SK-N-SH (cell line): Measurements from ENCODE around the gene MKX. TPM values are rescaled to one million over a fixed set of nuclear protein-coding genes. Genes with fewer than 3 reads are reported as not detected.

Experiments used
- CTCF ChIA-PET: fragments of 300-600, 350-600 bp; formaldehyde crosslinking; extraction: SDS; loops from one replicate; lab custom pipeline; 2021; lab: Yijun Ruan, JAX
- POLR2A ChIA-PET: fragments of 350-600 bp; sonication (Branson Sonifier 250); formaldehyde crosslinking; extraction: SDS; loops from one replicate; lab custom pipeline; 2020; ENCODE audit warnings: antibody characterized with exemption, inconsistent platforms; lab: Yijun Ruan, JAX
- DNase-seq: peaks from one replicate; pipeline ENCODE4 v3.0.0; 2012
- H2AFZ ChIP-seq: fragments of 200-600 bp; sonication (generic); 2 replicates; pipeline ENCODE4 v1.8.1; 2016; ENCODE audit warnings: antibody characterized with exemption, mild to moderate bottlenecking, low read depth
- H3F3A ChIP-seq: fragments of 200-600 bp; sonication (generic); replicated peaks from 2 replicates; pipeline ENCODE3; 2016; ENCODE audit warnings: antibody characterized with exemption, mild to moderate bottlenecking; ENCODE audit not compliant: insufficient read depth
- H3K27ac ChIP-seq, 2 experiments: fragments of 200-500 bp in 1 of 2; fragments of 200-600 bp in 1 of 2; sonication (Bioruptor generic) in 1 of 2; sonication (generic), shearing (Covaris generic) in 1 of 2; 2 replicates each; pipeline versions ENCODE4 v1.5.1 to v1.6.1; 2014 to 2016; ENCODE audit warnings: low read depth in 2 of 2, inconsistent platforms in 1 of 2, low read length in 1 of 2, mild to moderate bottlenecking in 1 of 2, mixed read lengths in 1 of 2
- H3K27me3 ChIP-seq: fragments of 200-600 bp; sonication (generic), shearing (Covaris generic); 2 replicates; pipeline ENCODE4 v1.6.1; 2016; ENCODE audit warnings: mixed run types; ENCODE audit not compliant: insufficient read depth
- H3K36me3 ChIP-seq, 2 experiments: fragments of 200-500 bp in 1 of 2; fragments of 200-600 bp in 1 of 2; sonication (Bioruptor generic) in 1 of 2; sonication (generic) in 1 of 2; replicated peaks in 1 of 2; 2 replicates each; pipeline versions ENCODE3 to v1.5.1; 2014 to 2016; ENCODE audit warnings: low read length in 1 of 2, mild to moderate bottlenecking in 1 of 2; ENCODE audit not compliant: insufficient read depth in 2 of 2, control insufficient read depth in 1 of 2
- H3K4me1 ChIP-seq, 2 experiments: fragments of 200-500 bp in 1 of 2; fragments of 200-600 bp in 1 of 2; sonication (Bioruptor generic) in 1 of 2; sonication (generic), shearing (Covaris generic) in 1 of 2; 2 replicates each; pipeline versions ENCODE4 v1.5.1 to v1.6.1; 2014 to 2016; ENCODE audit warnings: low read depth in 1 of 2, low read length in 1 of 2, mixed run types in 1 of 2; ENCODE audit not compliant: insufficient read depth in 2 of 2, control insufficient read depth in 1 of 2
- H3K4me2 ChIP-seq: fragments of 200-600 bp; sonication (generic), shearing (Covaris generic); 2 replicates; pipeline ENCODE4 v1.6.1; 2017; ENCODE audit warnings: mixed run types
- H3K4me3 ChIP-seq, 2 experiments: fragments of 200-500 bp in 1 of 2; fragments of 200-600 bp in 1 of 2; sonication (Bioruptor generic) in 1 of 2; sonication (generic), shearing (Covaris generic) in 1 of 2; 2 replicates each; pipeline versions ENCODE4 v1.5.1 to v1.8.1; 2014 to 2016; ENCODE audit warnings: low read depth in 2 of 2, inconsistent platforms in 1 of 2, low read length in 1 of 2, mild to moderate bottlenecking in 1 of 2, mixed read lengths in 1 of 2, moderate library complexity in 1 of 2
- H3K79me2 ChIP-seq: fragments of 200-600 bp; sonication (generic); 2 replicates; pipeline ENCODE4 v1.8.1; 2017; ENCODE audit warnings: mild to moderate bottlenecking; ENCODE audit not compliant: insufficient read depth
- H3K9ac ChIP-seq: fragments of 200-600 bp; sonication (generic); 2 replicates; pipeline ENCODE4 v1.6.1; 2017; ENCODE audit warnings: mixed run types
- H3K9me2 ChIP-seq: fragments of 200-600 bp; sonication (generic); 2 replicates; pipeline ENCODE4 v1.6.1; 2017; ENCODE audit warnings: mixed run types
- H3K9me3 ChIP-seq: fragments of 200-600 bp; sonication (generic); 2 replicates; pipeline ENCODE4 v1.6.1; 2017; ENCODE audit warnings: mixed run types, mild to moderate bottlenecking, moderate library complexity
- H4K20me1 ChIP-seq: fragments of 200-600 bp; sonication (generic); 2 replicates; pipeline ENCODE4 v1.6.1; 2017; ENCODE audit warnings: mild to moderate bottlenecking, mixed run types; ENCODE audit not compliant: insufficient read depth
- CHD2 ChIP-seq: fragments of 150-350 bp; IDR thresholded peaks from 2 replicates; pipeline ENCODE4 v1.6.1; 2018; ENCODE audit warnings: low read length; ENCODE audit not compliant: partially characterized antibody
- EZH2phosphoT487 ChIP-seq: fragments of 200-600 bp; sonication (generic); IDR thresholded peaks from 2 replicates; pipeline ENCODE4 v1.6.1; 2017; ENCODE audit warnings: low read depth, mixed run types, mild to moderate bottlenecking, antibody characterized with exemption, moderate library complexity, borderline replicate concordance
- GABPA ChIP-seq: IDR thresholded peaks from 2 replicates; pipeline ENCODE4 v1.4.0; 2012; ENCODE audit warnings: low read depth, mild to moderate bottlenecking
- MAX ChIP-seq: IDR thresholded peaks from 2 replicates; pipeline ENCODE4 v1.4.0; 2012; ENCODE audit warnings: low read depth
- MEF2A ChIP-seq: IDR thresholded peaks from 2 replicates; pipeline ENCODE4 v1.4.0; 2012; ENCODE audit warnings: low read depth, borderline replicate concordance
- NRF1 ChIP-seq: IDR thresholded peaks from 2 replicates; pipeline ENCODE4 v1.6.1; 2012; ENCODE audit warnings: low read depth, mild to moderate bottlenecking, low read length
- RAD21 ChIP-seq: IDR thresholded peaks from 2 replicates; pipeline ENCODE4 v1.6.1; 2012; ENCODE audit warnings: mild to moderate bottlenecking, low read length
- REST ChIP-seq: IDR thresholded peaks from 2 replicates; pipeline ENCODE4 v1.6.1; 2012; ENCODE audit warnings: mild to moderate bottlenecking, low read depth, low read length, moderate library complexity
- RFX5 ChIP-seq: IDR thresholded peaks from 2 replicates; pipeline ENCODE4 v1.6.1; 2012; ENCODE audit warnings: mild to moderate bottlenecking, improper control_type of control experiment, low read length
- RXRA ChIP-seq: IDR thresholded peaks from 2 replicates; pipeline ENCODE4 v1.4.0; 2012; ENCODE audit warnings: low read depth, mild to moderate bottlenecking, borderline replicate concordance
- SMC3 ChIP-seq: IDR thresholded peaks from 2 replicates; pipeline ENCODE4 v1.6.1; 2012; ENCODE audit warnings: low read depth, low read length, improper control_type of control experiment
- USF1 ChIP-seq: IDR thresholded peaks from 2 replicates; pipeline ENCODE4 v1.4.0; 2012; ENCODE audit warnings: low read depth, borderline replicate concordance
- USF2 ChIP-seq: fragments of 150-350 bp; IDR thresholded peaks from 2 replicates; pipeline ENCODE4 v1.6.1; 2017; ENCODE audit warnings: antibody characterized with exemption, low read length, low read depth, borderline replicate concordance
- WGBS: methylation state at CpG from one replicate; pipeline ENCODE4 v1.1.6; 2017; ENCODE audit warnings: low lambda C conversion rate; 5-methylcytosine and 5-hydroxymethylcytosine counted together
- polyA plus RNA-seq, 3 experiments: library from polyadenylated mRNA; depleted of rRNA; stranded (reverse); fragments of >200 nt; gene quantifications; 2 replicates each; pipeline ENCODE4 v1.2.3, GENCODE V29; 2012

MKX gene
- polyA plus RNA-seq, 1 of the 3 experiments (the other 2 are of a cell fraction): not detected

- Histone ChIP-seq H3K27ac (no peak overlapping the region), H3K79me2 (no peaks in the 10 kb centered on the region), H3F3A (no peaks in the 10 kb centered on the region), H3K4me3 (no peak overlapping the region), H2AFZ (no peak overlapping the region), H3K4me1 (no peaks in the 10 kb centered on the region), H3K27me3 (peaks cover 4% of the 10 kb centered on the region; the same call in 1 of the 2 replicates), H3K9ac (no peak overlapping the region), H3K9me3 (no peaks in the 10 kb centered on the region), H3K9me2 (no peaks in the 10 kb centered on the region), H3K36me3 (no peaks in the 10 kb centered on the region), H4K20me1 (no peaks in the 10 kb centered on the region), H3K4me2 (no peak overlapping the region)
- ChIA-PET CTCF (no interaction called here), POLR2A (no interaction called here)
- 4% methylated on average over 3 of the region's 3 CpGs for WGBS
- no peak for DNase-seq
- no peak for TF ChIP-seq NRF1
- TF ChIP-seq REST: no peak
- TF ChIP-seq, all 33 proteins: peak for 0
These were observed 7.1 kb upstream of the MKX start for GRCh38 chr10:27752673-27753237.

- H3F3A ChIP-seq: no peaks in the 10 kb centered on the region
- H2AFZ ChIP-seq: no peak overlapping the region
- H3K27ac ChIP-seq: no peak overlapping the region
- CTCF ChIA-PET: no interaction called here
- no peaks in the 10 kb centered on the region for H3K79me2 ChIP-seq
- no peaks in the 10 kb centered on the region for H3K9me2 ChIP-seq
- no peak overlapping the region for H3K4me2 ChIP-seq
- WGBS: 19% methylated on average over 4 of the region's 4 CpGs
- POLR2A ChIA-PET: no interaction called here
- TF ChIP-seq RFX5 (no peak), USF2 (no peak), GABPA (no peak), CHD2 (no peak), USF1 (no peak), RAD21 (no peak), SMC3 (no peak), MAX (no peak), MEF2A (no peak), EZH2phosphoT487 (no peak), RXRA (no peak)
- H3K36me3 ChIP-seq: no peaks in the 10 kb centered on the region
- no peaks in the 10 kb centered on the region for H4K20me1 ChIP-seq
- H3K27me3 ChIP-seq: peaks cover 46% of the 10 kb centered on the region
- no peak for DNase-seq
- H3K4me1 ChIP-seq: no peaks in the 10 kb centered on the region
- no peak overlapping the region for H3K9ac ChIP-seq
- H3K4me3 ChIP-seq: no peak overlapping the region
- H3K9me3 ChIP-seq: no peaks in the 10 kb centered on the region
These were observed 3.0 kb upstream of the MKX start for GRCh38 chr10:27748601-27749000.
